ENCODE data around the gene LYL1. TPM values are rescaled to one million over a fixed set of nuclear protein-coding genes. Genes with fewer than 3 reads are reported as not detected.

LYL1 gene
- total RNA-seq, 4 donors from 2014 or later: 4.5 to 33.4 (median 16.7) TPM

GRCh38 chr19:13091400-13092157 lies 11.1 kb downstream of the LYL1 start:
- Histone ChIP-seq H3K27ac (peak overlapping the region; percentile 61 to 92 (median 90)), H3K27me3 (no peaks in the 10 kb centered on the region), H3K36me3 (no peaks in the 10 kb centered on the region), H3K4me1 (peaks cover 19 to 55% (median 37%) of the 10 kb centered on the region in 4 donors), H3K9me3 (no peaks in the 10 kb centered on the region), H3K4me3 (no peak overlapping the region)
- WGBS, 2 donors (ENCODE audit: low coverage in 1 of 2): 30 to 61% methylated on average over 2 to 25 of the region's 25 CpGs
- intact Hi-C loops (cut with DNase I; ENCODE audit: low total_unique reads) (loop anchor here (2.0 to 10.0 kb wide), 2 partner anchors 113 to 207 kb away; partner anchors contain the start of genes DNASE2 and KLF1), in situ Hi-C loops (cut with MboI; ENCODE audit: low pct_ligation_motif_present in 1 of 4, low pct_unique_long_range_greater_than_20kb in 1 of 4, low sequenced_read_pairs in 3 of 4) (loop anchor here in 2 of 4 donors (5.0 to 25.0 kb wide), 2 partner anchors 104 to 114 kb away; partner anchors contain the start of gene NFIX (in 1 of the 2))
- TF ChIP-seq EP300 (IDR thresholded peaks at IDR 0.05; ENCODE audit: low read depth) (no peak), POLR2AphosphoS5 (IDR thresholded peaks at IDR 0.05) (no peak), POLR2A (IDR thresholded peaks at IDR 0.05) (no peak), CTCF (IDR thresholded peaks at IDR 0.05) (no peak)
- DNase-seq: no peak

GRCh38 chr19:13090511-13091231 lies 12.0 kb downstream of the LYL1 start:
- TF ChIP-seq POLR2AphosphoS5 (IDR thresholded peaks at IDR 0.05) (no peak), CTCF (IDR thresholded peaks at IDR 0.05) (no peak), EP300 (IDR thresholded peaks at IDR 0.05; ENCODE audit: low read depth) (no peak), POLR2A (IDR thresholded peaks at IDR 0.05) (no peak)
- Histone ChIP-seq H3K4me1 (peaks cover 21 to 56% (median 34%) of the 10 kb centered on the region in 4 donors), H3K27me3 (no peaks in the 10 kb centered on the region), H3K36me3 (no peaks in the 10 kb centered on the region), H3K9me3 (no peaks in the 10 kb centered on the region), H3K27ac (peak overlapping the region; percentile 26 to 92 (median 90)), H3K4me3 (no peak overlapping the region)
- in situ Hi-C loops (cut with MboI; ENCODE audit: low pct_ligation_motif_present in 1 of 4, low pct_unique_long_range_greater_than_20kb in 1 of 4, low sequenced_read_pairs in 3 of 4) (loop anchor here in 2 of 4 donors (5.0 to 25.0 kb wide), 2 partner anchors 103 to 113 kb away; partner anchors contain the start of gene NFIX (in 1 of the 2)), intact Hi-C loops (cut with DNase I; ENCODE audit: low total_unique reads) (loop anchor here (10.0 kb wide), 1 partner anchor 206 kb away; the partner anchor contains the start of genes DNASE2 and KLF1)
- no peak for DNase-seq
- WGBS, 2 donors (ENCODE audit: low coverage in 1 of 2): 67% methylated on average over 5 of the region's 10 CpGs; no CpG with 5 or more reads in 1 of the 2 donors

- peaks cover 27 to 55% (median 36%) of the 10 kb centered on the region in 4 donors for H3K4me1 ChIP-seq
- DNase-seq: no peak
- intact Hi-C loops (cut with DNase I; ENCODE audit: low total_unique reads): loop anchor here (10.0 kb wide), 1 partner anchor 205 kb away; the partner anchor contains the start of genes DNASE2 and KLF1
Measured at GRCh38 chr19:13089857-13090507, 12.7 kb downstream of the LYL1 start.

More at GRCh38 chr19:13089857-13090507, 12.7 kb downstream of the LYL1 start:
- no peaks in the 10 kb centered on the region for H3K36me3 ChIP-seq
- WGBS, 2 donors (ENCODE audit: low coverage in 1 of 2): 77% methylated on average over 6 of the region's 12 CpGs; no CpG with 5 or more reads in 1 of the 2 donors
- H3K27me3 ChIP-seq: no peaks in the 10 kb centered on the region
- no peak overlapping the region for H3K4me3 ChIP-seq
- H3K9me3 ChIP-seq: no peaks in the 10 kb centered on the region
- TF ChIP-seq POLR2AphosphoS5 (IDR thresholded peaks at IDR 0.05) (no peak), POLR2A (IDR thresholded peaks at IDR 0.05) (no peak), CTCF (IDR thresholded peaks at IDR 0.05) (no peak), EP300 (IDR thresholded peaks at IDR 0.05; ENCODE audit: low read depth) (no peak)
- H3K27ac ChIP-seq: peak overlapping the region; percentile 26 to 92 (median 90)
- in situ Hi-C loops (cut with MboI; ENCODE audit: low pct_ligation_motif_present in 1 of 4, low pct_unique_long_range_greater_than_20kb in 1 of 4, low sequenced_read_pairs in 3 of 4): loop anchor here (5.0 to 25.0 kb wide), 3 partner anchors 103 to 113 kb away; partner anchors contain the start of gene NFIX (in 1 of the 4)

Measured in transverse colon (tissue), 4 donors.